Measurements from ENCODE around the gene ASIC4.

- TF ChIP-seq TAF1 (IDR thresholded peaks at IDR 0.05; ENCODE audit: low read depth) (no peak), RAD21 (IDR thresholded peaks at IDR 0.05; ENCODE audit: low read depth) (no peak), EGR1 (IDR thresholded peaks at IDR 0.05) (no peak)
Observed at GRCh38 chr2:219548990-219549389, 34.7 kb downstream of the ASIC4 start.
